ENCODE measurements around the gene DYNC2I2.
A peak's percentile ranks its signal among the peaks of the same experiment; 100 is the strongest.
"Not testable (repeated sequence)": the region's sequence is repeated elsewhere in the genome, so short reads cannot be mapped to it uniquely, and the experiment has no call there.

Gene DYNC2I2

DNA sequence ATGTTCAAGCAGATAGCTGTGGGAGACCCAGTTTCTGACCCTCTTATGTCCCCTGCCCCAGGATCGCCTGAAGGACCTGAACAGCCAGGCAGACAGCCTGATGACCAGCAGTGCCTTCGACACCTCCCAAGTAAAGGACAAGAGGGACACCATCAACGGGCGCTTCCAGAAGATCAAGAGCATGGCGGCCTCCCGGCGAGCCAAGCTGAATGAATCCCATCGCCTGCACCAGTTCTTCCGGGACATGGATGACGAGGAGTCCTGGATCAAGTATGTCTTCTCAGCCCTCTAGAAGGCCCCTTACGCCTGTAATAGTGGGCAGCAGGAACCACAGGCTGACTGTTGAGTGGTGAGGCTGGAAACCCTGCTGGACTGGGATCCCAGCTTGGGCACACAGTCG lies 41.1 kb downstream of the DYNC2I2 start:
- no peak for DNase-seq (ENCODE audit: low spot score)

- DNase-seq (ENCODE audit: low spot score) = no peak
Measured at GRCh38 chr9:128614728-128615127, 41.9 kb downstream of the DYNC2I2 start.

GRCh38 chr9:128611600-128612394 lies 44.9 kb downstream of the DYNC2I2 start:
- no peak for DNase-seq (ENCODE audit: low spot score)

- DNase-seq (ENCODE audit: low spot score) = no peak
Measured at GRCh38 chr9:128610897-128611296, 45.8 kb downstream of the DYNC2I2 start.

- DNase-seq (ENCODE audit: low spot score) = peak; percentile 75
Measured at GRCh38 chr9:128607642-128608350, 48.9 kb downstream of the DYNC2I2 start.

DNA sequence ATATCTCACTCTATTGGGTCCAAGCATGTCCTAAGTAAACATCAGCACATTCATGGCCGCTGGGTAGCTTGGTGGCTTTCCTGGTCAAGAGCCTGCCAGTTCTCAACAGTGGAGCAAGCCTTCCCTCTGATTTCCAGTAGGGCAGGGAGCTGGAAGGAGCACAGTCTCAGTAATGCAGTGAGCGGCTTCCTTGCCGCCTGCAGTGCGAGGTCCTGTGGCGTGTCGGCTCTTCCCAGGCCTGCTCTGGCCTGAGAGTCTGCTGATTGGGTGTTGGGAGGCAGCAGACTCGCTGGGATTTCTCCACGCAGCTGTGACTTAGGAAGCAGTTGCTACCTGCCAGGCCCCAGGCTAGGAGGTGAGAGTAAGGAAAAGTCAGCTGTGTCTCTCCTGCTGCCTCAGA lies 53.0 kb downstream of the DYNC2I2 start:
- no peak for DNase-seq (ENCODE audit: low spot score)

DNA sequence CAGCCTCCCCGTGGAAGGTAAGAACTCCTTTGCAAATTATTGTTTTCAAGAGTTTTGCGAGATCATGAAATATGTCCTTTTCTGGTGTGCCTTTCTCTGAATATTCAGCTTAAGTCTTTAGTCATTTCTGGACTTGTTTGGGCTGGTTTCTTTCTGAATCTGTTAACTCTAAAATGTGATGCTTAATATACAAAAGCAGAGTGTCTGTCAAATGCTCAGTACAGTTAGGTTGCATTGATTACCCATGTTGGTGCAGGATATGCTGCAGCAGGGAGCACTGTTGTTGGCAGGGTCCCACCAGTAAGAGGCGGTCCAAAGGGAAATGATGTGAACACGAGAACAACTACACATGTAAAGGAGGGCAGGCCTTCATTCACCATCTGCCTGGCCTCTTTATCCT lies 56.5 kb downstream of the DYNC2I2 start:
- no peak for DNase-seq (ENCODE audit: low spot score)

DNA sequence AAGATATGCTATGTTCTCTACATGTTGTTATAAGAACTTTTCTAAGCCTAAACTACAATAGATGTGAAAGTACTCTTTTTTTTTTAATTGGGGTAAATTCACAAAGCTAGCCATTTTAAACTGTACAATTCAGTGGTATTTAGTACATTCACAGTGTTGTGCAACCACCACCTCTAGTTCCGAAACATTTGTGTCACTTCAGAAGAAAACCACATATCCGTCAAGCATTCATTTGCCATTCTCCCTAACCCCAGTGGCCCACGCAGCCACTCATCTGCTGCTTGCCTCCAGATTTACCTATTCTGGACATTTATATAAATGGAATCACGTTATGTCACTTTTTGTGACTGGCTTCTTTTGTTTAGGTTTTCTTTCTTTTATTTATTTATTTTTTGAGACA lies 61.2 kb downstream of the DYNC2I2 start:
- no peak for DNase-seq (ENCODE audit: low spot score)

DNA sequence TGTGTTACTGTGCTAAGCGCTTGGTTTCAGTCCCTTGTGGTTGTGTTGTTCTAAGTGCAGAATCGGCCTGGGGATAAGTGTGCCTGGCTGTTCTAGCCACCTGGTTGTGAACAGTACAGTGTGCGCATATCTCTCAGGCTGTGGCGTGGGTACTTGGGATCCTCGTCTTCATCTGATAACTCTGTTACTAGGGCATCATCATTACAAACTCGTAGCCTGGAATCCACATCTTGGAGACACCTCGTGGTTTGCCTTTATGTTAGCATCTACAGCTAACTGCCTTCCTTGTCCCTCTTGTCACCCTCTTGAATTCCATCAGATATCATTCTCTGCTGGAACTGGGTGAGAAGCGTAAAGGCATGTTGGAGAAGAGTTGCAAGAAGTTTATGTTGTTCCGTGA lies 62.8 kb downstream of the DYNC2I2 start:
- no peak for DNase-seq (ENCODE audit: low spot score)

- no peak for DNase-seq (ENCODE audit: low spot score)
Measured at GRCh38 chr9:128593039-128593438, 63.6 kb downstream of the DYNC2I2 start.

DNA sequence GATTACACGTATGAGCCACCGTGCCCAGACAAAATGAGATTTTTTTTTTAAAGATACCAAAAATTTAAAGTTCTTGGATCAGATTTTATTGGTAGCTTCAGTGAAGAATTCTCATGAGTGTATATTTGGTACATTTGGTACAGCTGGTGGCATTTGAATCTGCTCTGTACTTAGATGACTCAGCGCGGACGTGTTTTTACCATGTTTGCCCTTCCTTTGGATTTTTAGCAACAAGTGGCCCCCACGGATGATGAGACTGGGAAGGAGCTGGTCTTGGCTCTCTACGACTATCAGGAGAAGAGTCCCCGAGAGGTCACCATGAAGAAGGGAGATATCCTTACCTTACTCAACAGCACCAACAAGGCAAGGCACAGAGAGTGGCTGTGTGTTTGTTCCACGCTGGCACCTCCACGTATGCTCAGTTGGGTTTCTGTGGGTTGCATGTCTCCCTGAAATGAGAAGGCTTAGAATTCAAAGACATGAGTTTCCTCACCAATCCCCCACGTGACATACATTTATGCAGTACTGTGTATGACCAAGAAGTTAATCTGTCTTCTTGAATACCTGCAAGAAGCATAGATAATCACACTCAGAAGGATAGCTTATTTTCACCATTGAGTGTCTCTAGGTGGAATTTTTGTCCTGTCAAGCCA lies 67.9 kb downstream of the DYNC2I2 start:
- no peak for DNase-seq (ENCODE audit: low spot score)

DNA sequence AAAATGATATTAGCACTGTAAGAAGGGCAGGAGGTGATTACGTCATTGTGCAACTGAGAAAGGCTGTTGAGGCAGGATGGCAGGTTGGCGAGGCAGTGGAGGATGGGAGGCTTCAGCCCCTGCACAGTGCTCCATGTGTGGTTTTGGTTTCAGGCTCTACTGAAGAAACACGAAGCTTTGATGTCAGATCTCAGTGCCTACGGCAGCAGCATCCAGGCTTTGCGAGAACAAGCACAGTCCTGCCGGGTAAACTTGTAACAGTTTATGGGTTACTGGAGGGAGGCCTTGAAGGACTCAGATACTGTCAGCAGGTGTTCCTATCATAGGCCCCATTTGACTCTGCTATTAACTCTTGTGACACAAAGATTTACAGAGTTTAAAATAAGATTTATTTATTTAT lies 69.2 kb downstream of the DYNC2I2 start:
- DNase-seq (ENCODE audit: low spot score) = no peak

GRCh38 chr9:128586934-128587333 lies 69.7 kb downstream of the DYNC2I2 start:
- not testable (repeated sequence) for DNase-seq (ENCODE audit: low spot score)

DNA sequence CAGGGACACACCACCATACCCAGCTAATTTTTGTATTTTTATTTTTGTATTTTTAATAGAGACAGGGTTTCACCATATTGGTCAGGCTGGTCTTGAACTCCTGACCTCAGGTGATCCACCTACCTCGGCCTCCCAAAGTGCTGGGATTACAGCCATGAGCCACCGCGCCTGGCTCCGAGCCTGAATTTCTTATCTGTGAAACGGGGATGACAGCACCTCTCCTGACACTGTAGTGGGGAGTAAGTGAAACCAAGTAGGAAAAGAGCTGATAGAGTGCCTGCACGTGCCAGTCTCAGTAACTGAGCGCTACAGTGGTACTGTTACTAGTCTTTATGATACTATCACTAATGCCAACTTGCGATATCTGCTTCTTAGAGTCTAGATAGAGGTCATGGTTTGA lies 71.5 kb downstream of the DYNC2I2 start:
- not testable (repeated sequence) for DNase-seq (ENCODE audit: low spot score)

Measured in left forelimb (tissue), 1 donor.